NOMO-1 (cell line): Measurements from ENCODE around the gene C11orf42.

Experiments used
- DNase-seq, 2 experiments: peaks; one replicate each; lab custom pipeline; 2025; ENCODE audit not compliant: unreplicated experiment in 2 of 2; lab: John Stamatoyannopoulos, UW

The C11orf42 gene

DNA sequence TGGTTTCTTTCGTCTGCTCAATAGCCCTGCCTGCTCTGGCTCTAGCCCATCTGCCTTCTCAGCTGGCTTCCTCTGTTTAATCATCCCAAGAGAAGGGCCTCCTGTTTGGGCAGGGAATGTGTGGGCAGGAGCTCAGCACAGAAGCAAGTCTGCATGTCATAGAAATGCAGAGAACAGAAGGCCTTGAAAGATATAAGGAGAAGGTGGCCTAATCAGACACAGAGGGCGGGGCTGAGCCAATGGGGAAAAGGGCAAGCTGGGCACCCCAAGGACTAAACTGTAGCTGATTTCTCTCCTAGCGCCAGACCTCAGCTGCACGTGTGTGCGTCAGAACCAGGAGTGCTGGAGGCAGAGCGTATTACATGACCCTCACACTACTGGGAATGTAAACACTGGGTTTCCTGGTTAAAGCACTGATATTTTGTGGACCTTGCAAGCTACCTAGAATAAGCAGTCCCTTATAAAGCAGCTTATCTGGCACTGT, 46.7 kb downstream of the C11orf42 start:
- DNase-seq, result no peak

- DNase-seq, result no peak
Measured at GRCh38 chr11:6253197-6253596, 47.8 kb downstream of the C11orf42 start.

DNA sequence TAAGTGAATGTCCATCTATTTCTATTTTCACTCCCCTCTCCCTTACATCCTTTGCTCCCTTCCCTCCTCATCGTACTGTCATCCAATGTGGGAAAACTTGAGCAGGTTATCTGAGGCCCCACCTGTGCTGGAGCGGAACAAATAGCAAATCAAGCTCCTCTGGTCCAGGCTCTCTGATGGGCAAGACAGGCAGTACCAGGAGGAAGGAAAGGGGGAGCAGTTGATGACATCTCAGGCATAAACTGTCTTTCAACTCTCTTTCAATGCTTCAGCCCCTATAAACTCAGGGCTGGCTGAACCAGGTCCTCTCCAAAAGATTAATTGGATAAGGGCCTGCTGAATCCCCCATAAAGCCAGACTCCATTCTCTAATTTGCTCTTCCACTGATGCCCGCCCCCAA, 52.8 kb downstream of the C11orf42 start:
- DNase-seq, result no peak

DNA sequence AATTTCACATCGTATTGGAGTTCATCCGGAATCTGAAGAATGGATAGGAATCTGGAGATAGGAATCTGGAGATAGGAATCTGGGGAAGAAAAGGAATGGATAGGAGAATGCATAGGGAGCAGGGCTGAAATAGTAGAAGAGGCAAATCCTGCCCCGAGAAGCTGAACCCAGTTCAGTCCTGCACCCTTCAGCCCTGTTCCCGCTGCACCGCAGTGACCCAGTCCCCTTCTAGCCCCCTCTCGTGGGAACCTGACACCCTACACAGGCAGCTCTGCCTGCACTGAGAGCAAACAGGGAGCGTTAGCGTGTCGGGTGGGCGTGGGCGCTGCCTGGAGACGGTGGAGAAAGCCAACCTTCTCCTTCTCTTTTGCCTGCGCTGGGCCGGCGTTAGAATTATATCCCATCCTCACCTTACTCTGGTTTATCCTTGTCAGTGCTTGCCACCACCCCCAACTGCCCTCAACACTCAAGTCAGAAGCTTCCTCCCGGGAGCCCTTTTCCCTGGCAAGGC, 53.3 kb downstream of the C11orf42 start:
- DNase-seq, result no peak

DNA sequence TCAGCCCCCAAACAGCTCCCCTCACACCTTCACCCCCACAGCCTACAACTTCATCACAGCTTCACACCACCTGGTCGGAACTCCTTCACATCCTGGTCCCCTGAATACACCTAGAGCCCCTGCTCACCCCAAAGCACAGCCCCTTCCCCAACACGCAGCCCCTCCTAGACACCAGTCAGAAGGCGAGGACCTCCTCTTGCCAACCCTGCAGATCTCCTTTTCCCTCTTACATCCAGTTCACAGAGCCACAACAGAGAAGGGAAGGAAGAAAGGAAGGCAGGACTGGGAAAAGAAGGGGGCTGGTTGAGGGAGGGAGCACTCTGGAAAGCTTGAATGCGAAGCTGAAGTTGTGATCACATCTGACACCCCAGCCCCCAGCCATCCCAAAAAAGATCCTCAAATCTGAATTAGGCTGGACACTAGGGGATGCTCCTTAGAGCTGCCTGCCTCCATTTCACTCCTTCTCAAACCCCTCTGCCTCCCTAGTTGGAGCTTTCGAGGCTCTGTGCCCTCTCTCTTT, 54.9 kb downstream of the C11orf42 start:
- DNase-seq, result no peak
